CD8-positive, alpha-beta memory T cell (primary cell): ENCODE measurements around the gene HGFAC. TPM values are rescaled to one million over a fixed set of nuclear protein-coding genes. Genes with fewer than 3 reads are reported as not detected.
A peak's percentile ranks its signal among the peaks of the same experiment; 100 is the strongest.

Experiments used
- CTCF ChIA-PET: fragments of 350-600 bp; sonication (Branson Sonifier 250); formaldehyde crosslinking; loops from one replicate; lab custom pipeline; 2021; ENCODE audit warnings: antibody characterized with exemption; lab: Charles Lee
- POLR2A ChIA-PET: fragments of 350-600 bp; sonication (Branson Sonifier 250); formaldehyde crosslinking; loops from one replicate; lab custom pipeline; 2021; ENCODE audit warnings: antibody characterized with exemption; lab: Charles Lee
- DNase-seq, 5 donors: peaks; one replicate each; pipeline versions ENCODE4 v3.0.0 to v3.0.0-alpha.2; 2020 to 2022; ENCODE audit warnings: mixed read lengths in 1 of 5
- H3K27ac ChIP-seq: one replicate; pipeline ENCODE4 v1.7.0; 2013; ENCODE audit warnings: low read depth, mild to moderate bottlenecking, low read length, moderate library complexity
- H3K27me3 ChIP-seq: 2 replicates; pipeline ENCODE4 v1.7.0; 2013; ENCODE audit warnings: low read length, mild to moderate bottlenecking; ENCODE audit not compliant: insufficient read depth, poor library complexity, severe bottlenecking
- H3K36me3 ChIP-seq: 2 replicates; pipeline ENCODE4 v1.7.0; 2013; ENCODE audit warnings: mild to moderate bottlenecking, low read length, moderate library complexity; ENCODE audit not compliant: insufficient read depth
- H3K4me1 ChIP-seq: 2 replicates; pipeline ENCODE4 v1.7.0; 2013; ENCODE audit warnings: mild to moderate bottlenecking, low read length, moderate library complexity; ENCODE audit not compliant: insufficient read depth
- H3K4me3 ChIP-seq: 2 replicates; pipeline ENCODE4 v1.7.0; 2013; ENCODE audit warnings: mild to moderate bottlenecking, low read length
- H3K9me3 ChIP-seq: 2 replicates; pipeline ENCODE4 v1.7.0; 2013; ENCODE audit warnings: mild to moderate bottlenecking, low read length
- H3K27ac Mint-ChIP-seq, 8 donors: one replicate each; pipeline ENCODE4 v1.8.0; 2020 to 2021; ENCODE audit warnings: mixed read lengths in 8 of 8, mild to moderate bottlenecking in 6 of 8, inconsistent platforms in 3 of 8, moderate library complexity in 3 of 8
- H3K27me3 Mint-ChIP-seq, 2 donors: one replicate each; pipeline ENCODE4 v1.8.0; 2020 to 2021; ENCODE audit warnings: mixed read lengths in 2 of 2, mild to moderate bottlenecking in 1 of 2, moderate library complexity in 1 of 2
- H3K36me3 Mint-ChIP-seq, 3 donors: one replicate each; pipeline ENCODE4 v1.8.0; 2020 to 2021; ENCODE audit warnings: mixed read lengths in 3 of 3, inconsistent platforms in 1 of 3, mild to moderate bottlenecking in 1 of 3
- H3K4me1 Mint-ChIP-seq, 3 donors: one replicate each; pipeline ENCODE4 v1.8.0; 2020 to 2021; ENCODE audit warnings: mixed read lengths in 3 of 3, inconsistent platforms in 1 of 3, mild to moderate bottlenecking in 1 of 3
- H3K4me3 Mint-ChIP-seq, 7 donors: one replicate each; pipeline ENCODE4 v1.8.0; 2020 to 2021; ENCODE audit warnings: mixed read lengths in 7 of 7, mild to moderate bottlenecking in 6 of 7, moderate library complexity in 4 of 7, inconsistent platforms in 2 of 7
- H3K9me3 Mint-ChIP-seq, 5 donors: one replicate each; pipeline ENCODE4 v1.8.0; 2020 to 2022; ENCODE audit warnings: mixed read lengths in 5 of 5, mild to moderate bottlenecking in 3 of 5, moderate library complexity in 2 of 5, inconsistent platforms in 1 of 5
- polyA plus RNA-seq: library from polyadenylated mRNA; unstranded; fragments of 300-500 nt; fragmentation: Illumina TruSeq; gene quantifications from one replicate; pipeline ENCODE4 v1.2.3, GENCODE V29; 2021
- total RNA-seq, 2 experiments: library from RNA; stranded (reverse); gene quantifications; one replicate each; pipeline ENCODE4 v1.2.3, GENCODE V29; 2021

The HGFAC gene
- total and polyA plus RNA-seq, 3 experiments from 2014 or later = not detected

GRCh38 chr4:3433138-3433869, 8.5 kb upstream of the HGFAC start:
- Histone ChIP-seq H3K4me3 (no peak overlapping the region), H3K27ac (no peak overlapping the region), H3K4me1 (no peaks in the 10 kb centered on the region), H3K27me3 (no peaks in the 10 kb centered on the region), H3K9me3 (no peaks in the 10 kb centered on the region), H3K36me3 (no peaks in the 10 kb centered on the region)
- peaks cover 0 to 2% of the 10 kb centered on the region in 2 donors for H3K27me3 Mint-ChIP-seq
- no peaks in the 10 kb centered on the region for H3K9me3 Mint-ChIP-seq
- POLR2A ChIA-PET = no interaction called here
- no peaks in the 10 kb centered on the region for H3K4me1 Mint-ChIP-seq
- CTCF ChIA-PET = no interaction called here
- no peak overlapping the region for H3K27ac Mint-ChIP-seq
- no peak for DNase-seq
- H3K36me3 Mint-ChIP-seq = no peaks in the 10 kb centered on the region
- no peak overlapping the region for H3K4me3 Mint-ChIP-seq

- Mint-ChIP-seq H3K27ac (peak overlapping the region in 1 of 8 donors; percentile 50), H3K27me3 (peaks cover 0 to 2% of the 10 kb centered on the region in 2 donors), H3K9me3 (no peaks in the 10 kb centered on the region), H3K4me3 (no peak overlapping the region), H3K36me3 (no peaks in the 10 kb centered on the region), H3K4me1 (no peaks in the 10 kb centered on the region)
- Histone ChIP-seq H3K27ac (no peak overlapping the region), H3K4me1 (no peaks in the 10 kb centered on the region), H3K36me3 (no peaks in the 10 kb centered on the region), H3K4me3 (no peak overlapping the region), H3K27me3 (no peaks in the 10 kb centered on the region), H3K9me3 (no peaks in the 10 kb centered on the region)
- DNase-seq = no peak
- CTCF ChIA-PET = no interaction called here
- POLR2A ChIA-PET = no interaction called here
Observed at GRCh38 chr4:3434881-3435685, 6.7 kb upstream of the HGFAC start.

GRCh38 chr4:3435686-3435956, 6.1 kb upstream of the HGFAC start:
- no peak overlapping the region for H3K27ac ChIP-seq
- H3K36me3 Mint-ChIP-seq = no peaks in the 10 kb centered on the region
- H3K9me3 Mint-ChIP-seq = no peaks in the 10 kb centered on the region
- no peaks in the 10 kb centered on the region for H3K9me3 ChIP-seq
- CTCF ChIA-PET = no interaction called here
- no peaks in the 10 kb centered on the region for H3K36me3 ChIP-seq
- DNase-seq = no peak
- H3K27me3 Mint-ChIP-seq = peaks cover 0 to 2% of the 10 kb centered on the region in 2 donors
- H3K4me3 Mint-ChIP-seq = no peak overlapping the region
- H3K27ac Mint-ChIP-seq = peak overlapping the region in 1 of 8 donors; percentile 50
- POLR2A ChIA-PET = no interaction called here
- no peaks in the 10 kb centered on the region for H3K27me3 ChIP-seq
- H3K4me1 ChIP-seq = no peaks in the 10 kb centered on the region
- H3K4me3 ChIP-seq = no peak overlapping the region
- H3K4me1 Mint-ChIP-seq = no peaks in the 10 kb centered on the region

- Mint-ChIP-seq H3K9me3 (no peaks in the 10 kb centered on the region), H3K4me1 (no peaks in the 10 kb centered on the region), H3K27me3 (peaks cover 0 to 1% of the 10 kb centered on the region in 2 donors), H3K4me3 (no peak overlapping the region), H3K27ac (no peak overlapping the region), H3K36me3 (no peaks in the 10 kb centered on the region)
- no peak for DNase-seq
- Histone ChIP-seq H3K4me3 (no peak overlapping the region), H3K36me3 (no peaks in the 10 kb centered on the region), H3K9me3 (no peaks in the 10 kb centered on the region), H3K27ac (no peak overlapping the region), H3K27me3 (no peaks in the 10 kb centered on the region), H3K4me1 (no peaks in the 10 kb centered on the region)
- CTCF ChIA-PET = no interaction called here
- POLR2A ChIA-PET = no interaction called here
Observed at GRCh38 chr4:3436048-3436797, 5.5 kb upstream of the HGFAC start.

- H3K27ac ChIP-seq = no peak overlapping the region
- H3K4me1 Mint-ChIP-seq = no peaks in the 10 kb centered on the region
Observed at GRCh38 chr4:3436798-3437581, 4.8 kb upstream of the HGFAC start.

GRCh38 chr4:3437582-3437936, 4.2 kb upstream of the HGFAC start:
- Histone ChIP-seq H3K4me1 (no peaks in the 10 kb centered on the region), H3K4me3 (no peak overlapping the region), H3K9me3 (no peaks in the 10 kb centered on the region), H3K27ac (no peak overlapping the region), H3K36me3 (no peaks in the 10 kb centered on the region), H3K27me3 (no peaks in the 10 kb centered on the region)
- ChIA-PET POLR2A (no interaction called here), CTCF (no interaction called here)
- no peaks in the 10 kb centered on the region for H3K36me3 Mint-ChIP-seq
- H3K4me3 Mint-ChIP-seq = no peak overlapping the region
- no peaks in the 10 kb centered on the region for H3K9me3 Mint-ChIP-seq
- no peaks in the 10 kb centered on the region for H3K27me3 Mint-ChIP-seq
- H3K4me1 Mint-ChIP-seq = no peaks in the 10 kb centered on the region
- H3K27ac Mint-ChIP-seq = peak overlapping the region in 1 of 8 donors; percentile 21
- no peak for DNase-seq

More at GRCh38 chr4:3436798-3437581, 4.8 kb upstream of the HGFAC start:
- Mint-ChIP-seq H3K27me3 (no peaks in the 10 kb centered on the region), H3K36me3 (no peaks in the 10 kb centered on the region), H3K4me3 (no peak overlapping the region), H3K9me3 (no peaks in the 10 kb centered on the region), H3K27ac (no peak overlapping the region)
- H3K27me3 ChIP-seq = no peaks in the 10 kb centered on the region
- H3K36me3 ChIP-seq = no peaks in the 10 kb centered on the region
- CTCF ChIA-PET = no interaction called here
- no peak for DNase-seq
- no peaks in the 10 kb centered on the region for H3K9me3 ChIP-seq
- no peaks in the 10 kb centered on the region for H3K4me1 ChIP-seq
- POLR2A ChIA-PET = no interaction called here
- no peak overlapping the region for H3K4me3 ChIP-seq

- Mint-ChIP-seq H3K9me3 (no peaks in the 10 kb centered on the region), H3K27ac (peak overlapping the region in 1 of 8 donors; percentile 21), H3K36me3 (no peaks in the 10 kb centered on the region), H3K4me1 (no peaks in the 10 kb centered on the region), H3K4me3 (no peak overlapping the region), H3K27me3 (no peaks in the 10 kb centered on the region)
- ChIA-PET CTCF (no interaction called here), POLR2A (no interaction called here)
- Histone ChIP-seq H3K36me3 (no peaks in the 10 kb centered on the region), H3K4me1 (no peaks in the 10 kb centered on the region), H3K4me3 (no peak overlapping the region), H3K27me3 (no peaks in the 10 kb centered on the region), H3K27ac (no peak overlapping the region), H3K9me3 (no peaks in the 10 kb centered on the region)
- no peak for DNase-seq
Observed at GRCh38 chr4:3437998-3438846, 3.5 kb upstream of the HGFAC start.
